Left cardiac atrium (tissue), 4 donors: ENCODE results near the gene CACNA1I. TPM values are rescaled to one million over a fixed set of nuclear protein-coding genes. Genes with fewer than 3 reads are reported as not detected.

ENCODE experiments used
- ATAC-seq, 2 donors: fragments of 200-7000 bp; cut with Tn5 transposase; one replicate each; pipeline ENCODE4 v1.9.1; 2020; ENCODE audit warnings: mild to moderate bottlenecking in 2 of 2, moderate library complexity in 2 of 2
- DNase-seq: peaks from one replicate; pipeline ENCODE4 v3.0.0-alpha.2; 2020
- intact Hi-C, 2 donors: fragments of 100-400 bp; cut with DNase I; formaldehyde crosslinking; loops; one replicate each; pipeline versions ENCODE4 v1.14.1 to v1.15.1; 2022 to 2023
- total RNA-seq, 2 donors: library from RNA; stranded (reverse); fragmentation: NEBNext Ultra II Directional; extraction: Animal tissue kit (Norgen Biotek cat#: 25700); gene quantifications; one replicate each; pipeline ENCODE4 v1.2.1, GENCODE V29; 2021
- donor health status: DM: no; HTN: yes; CAD: no.
- donor health status: DM: no; HTN: yes; CAD: no; lungs with severe emphysema.
- donor health status: DM: yes; HTN: yes; CAD: no.
- donor health status: Dilated cardiomyopathy.

The CACNA1I gene
- total RNA-seq, 2 donors from 2014 or later: 0.03 to 0.06 TPM

DNA sequence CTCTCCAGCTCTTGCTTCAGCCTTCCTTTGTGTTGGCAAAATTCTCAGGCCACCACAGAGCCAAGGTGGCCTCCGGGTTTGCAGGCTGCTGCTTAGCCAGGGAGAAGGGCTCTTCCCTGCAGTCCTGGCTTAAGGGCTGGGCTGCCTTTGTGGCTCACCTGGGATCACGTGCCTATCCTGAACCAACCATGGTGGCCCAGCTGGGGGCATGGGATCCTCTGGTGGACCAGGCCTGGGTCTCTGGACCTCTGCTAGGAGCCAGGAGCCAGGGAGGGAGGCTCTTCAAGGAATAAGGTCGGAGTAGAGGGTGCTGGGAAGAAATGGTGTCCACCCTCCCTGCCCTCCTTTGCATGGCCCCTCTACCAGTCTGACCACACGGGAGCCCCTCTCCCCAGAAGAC lies 43.9 kb downstream of the CACNA1I start:
- intact Hi-C loops: loop anchor here in 1 of 2 donors (10.0 kb wide), 1 partner anchor 60 kb away; no protein-coding TSS in a partner anchor
- DNase-seq (no peak), ATAC-seq (no peak)

DNA sequence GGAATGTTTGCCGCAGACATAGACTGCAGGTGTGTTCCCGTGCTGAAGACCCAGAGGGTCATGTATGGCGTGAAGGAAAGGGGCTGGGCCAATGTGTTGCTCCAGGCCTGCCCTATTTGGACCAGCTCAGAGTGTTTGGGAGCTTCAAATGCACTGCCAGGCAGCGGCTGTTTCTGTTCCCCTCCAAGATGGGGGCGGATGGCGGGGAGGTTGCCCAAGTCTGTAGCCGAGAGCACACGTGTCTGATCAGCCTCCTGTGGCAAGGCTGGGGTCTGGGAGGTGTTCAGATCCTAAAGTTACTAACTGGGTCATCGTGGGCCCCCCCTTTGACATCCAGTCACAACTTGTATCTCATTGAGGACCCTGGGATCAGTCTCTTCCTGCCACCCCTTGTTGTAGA lies 45.5 kb downstream of the CACNA1I start:
- ATAC-seq (no peak), DNase-seq (no peak)
- intact Hi-C loops: loop anchor here in 1 of 2 donors (10.0 kb wide), 1 partner anchor 61 kb away; no protein-coding TSS in a partner anchor

DNA sequence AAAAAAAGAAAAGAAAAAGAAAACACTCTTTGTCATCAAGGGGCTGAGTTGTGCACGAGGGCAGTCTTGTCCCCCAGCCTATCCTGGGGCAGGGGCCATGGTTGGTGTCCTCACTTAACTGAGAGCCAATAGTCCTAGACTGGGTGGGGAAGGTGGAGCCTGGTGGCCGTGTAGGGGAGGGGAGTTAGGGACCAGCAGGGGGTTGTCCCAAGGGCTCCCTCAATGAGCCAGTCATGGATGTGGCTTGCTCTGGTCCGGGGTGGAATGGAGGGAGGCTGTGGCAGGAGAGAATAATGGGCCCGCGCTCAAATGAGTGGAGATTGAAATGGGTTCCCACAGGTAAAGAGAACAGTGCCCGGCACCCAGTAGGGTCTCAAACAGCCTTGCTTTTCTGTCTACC lies 46.2 kb downstream of the CACNA1I start:
- ATAC-seq (no peak), DNase-seq (no peak)
- intact Hi-C loops: loop anchor here in 1 of 2 donors (10.0 kb wide), 1 partner anchor 62 kb away; no protein-coding TSS in a partner anchor

DNA sequence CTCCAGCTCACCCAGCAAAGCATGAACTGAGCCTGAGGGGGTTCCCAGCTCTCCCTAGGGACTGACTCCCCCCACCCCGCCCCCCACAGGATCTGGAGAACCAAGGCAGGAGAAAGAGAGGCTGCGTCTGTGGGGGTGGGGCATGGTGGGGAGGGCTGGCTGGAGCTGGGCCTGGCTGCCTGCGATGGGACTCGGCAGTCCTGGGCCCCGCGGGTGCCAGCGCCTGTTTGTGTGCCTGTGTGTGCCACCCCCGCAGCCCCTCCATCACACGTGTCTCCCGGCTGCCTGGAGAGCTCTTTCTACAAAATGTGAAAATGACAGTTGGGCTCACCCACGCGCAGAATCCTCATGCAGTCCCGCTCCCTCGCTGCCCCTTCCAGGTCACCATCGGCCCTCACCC lies 46.8 kb downstream of the CACNA1I start:
- ATAC-seq (no peak), DNase-seq (no peak)
- intact Hi-C loops: loop anchor here in 1 of 2 donors (10.0 kb wide), 1 partner anchor 63 kb away; no protein-coding TSS in a partner anchor

DNA sequence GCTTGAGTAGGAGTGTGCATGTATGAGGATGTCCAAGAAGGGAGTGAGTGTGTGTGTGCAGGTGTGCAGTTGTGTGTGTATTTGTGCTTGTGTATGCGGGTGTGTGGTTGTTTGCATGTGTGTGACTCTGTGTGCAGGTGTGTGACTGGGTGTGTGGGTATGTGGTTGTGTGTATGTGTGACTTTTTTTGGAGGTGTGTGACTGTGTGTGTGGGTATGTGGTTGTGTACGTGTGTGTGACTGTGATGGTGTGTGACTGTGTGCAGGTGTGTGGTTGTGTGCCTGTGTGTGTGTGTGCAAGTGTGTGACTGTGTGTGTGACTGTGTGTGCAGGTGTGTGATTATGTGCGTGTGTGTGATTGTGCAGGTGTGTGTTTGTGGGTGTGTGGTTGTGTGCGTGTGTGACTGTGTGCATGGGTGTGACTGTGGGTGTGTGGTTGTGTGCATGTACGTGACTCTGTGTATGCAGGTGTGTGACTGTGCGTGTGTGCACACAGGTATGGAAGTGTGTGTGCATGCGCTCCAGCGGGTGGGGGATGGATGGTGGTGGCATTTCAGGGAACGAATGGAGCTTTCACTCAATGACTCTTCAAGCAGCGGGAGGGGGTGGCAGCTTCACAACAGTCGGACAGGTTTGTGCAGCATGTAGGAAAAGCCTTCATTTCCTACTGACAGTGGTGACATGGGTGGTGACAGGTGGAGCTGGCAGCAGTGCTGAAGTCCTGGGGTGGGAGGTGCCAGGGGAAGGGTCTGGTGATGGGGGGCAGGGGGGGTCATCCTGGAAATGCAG lies 47.6 kb downstream of the CACNA1I start:
- ATAC-seq (no peak), DNase-seq (no peak)
- intact Hi-C loops: loop anchor here in 1 of 2 donors (10.0 kb wide), 1 partner anchor 63 kb away; no protein-coding TSS in a partner anchor

DNA sequence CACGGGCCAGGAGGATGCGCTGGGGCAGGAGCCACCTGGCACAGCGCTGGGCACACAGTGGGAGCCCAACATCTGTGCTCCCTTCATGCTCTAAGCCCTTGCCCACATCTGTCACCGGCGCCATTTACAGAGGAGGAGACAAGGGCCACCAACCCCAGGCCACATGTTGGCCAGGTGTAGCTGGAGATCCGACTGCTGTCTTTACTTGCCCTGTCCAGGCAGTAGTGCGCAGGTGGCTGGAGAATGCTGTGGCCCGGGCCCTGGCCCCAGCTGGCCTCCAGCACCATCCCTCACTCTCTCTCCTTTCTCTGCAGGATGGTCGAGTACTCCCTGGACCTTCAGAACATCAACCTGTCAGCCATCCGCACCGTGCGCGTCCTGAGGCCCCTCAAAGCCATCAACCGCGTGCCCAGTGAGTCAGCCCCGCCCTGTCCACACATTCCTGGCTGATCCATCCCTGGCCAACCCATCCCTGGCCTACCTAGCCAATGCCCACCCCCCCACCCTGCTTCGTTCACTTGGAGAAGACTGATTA lies 48.5 kb downstream of the CACNA1I start:
- intact Hi-C loops: loop anchor here in 1 of 2 donors (10.0 kb wide), 1 partner anchor 64 kb away; no protein-coding TSS in a partner anchor
- no peak for DNase-seq
- ATAC-seq: no peak

DNA sequence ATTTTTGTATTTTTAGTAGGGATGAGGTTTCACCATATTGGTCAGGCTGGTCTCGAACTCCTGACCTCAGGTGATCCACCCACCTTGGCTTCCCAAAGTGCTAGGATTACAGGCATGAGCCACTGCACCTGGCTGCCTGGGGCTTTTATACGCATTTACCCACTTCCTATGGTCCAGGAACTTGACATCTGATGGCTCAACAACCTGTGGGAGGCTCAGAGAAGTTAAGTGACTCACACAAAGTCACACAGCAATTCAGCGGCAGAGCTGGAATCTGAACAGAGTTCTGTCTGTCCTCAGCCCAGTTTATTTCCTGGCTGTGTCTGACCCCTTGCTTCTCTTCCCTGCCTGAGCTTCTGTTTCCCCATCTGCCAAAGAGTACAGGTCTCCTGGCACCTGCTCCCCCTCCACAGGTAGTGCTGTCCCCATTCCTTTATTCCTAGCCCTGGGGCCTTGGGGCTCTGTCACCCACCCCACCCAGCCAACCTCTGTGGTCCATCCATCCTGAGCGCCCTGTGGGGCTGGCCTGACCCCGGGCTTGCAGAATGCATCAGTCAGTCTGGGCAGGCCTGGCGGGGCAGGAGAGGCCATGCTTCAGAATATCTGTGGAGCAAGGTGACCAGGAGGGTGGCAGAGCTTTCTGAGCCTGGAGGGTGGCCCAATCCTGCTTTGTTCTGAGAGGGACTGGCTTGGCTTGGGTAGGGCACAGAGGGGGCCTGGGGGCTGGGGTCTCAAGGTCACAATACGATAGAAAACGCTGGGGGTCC lies 50.6 kb downstream of the CACNA1I start:
- no peak for ATAC-seq
- no peak for DNase-seq
- intact Hi-C loops: loop anchor here in 1 of 2 donors (5.0 kb wide), 1 partner anchor 406 kb away; no protein-coding TSS in a partner anchor

DNA sequence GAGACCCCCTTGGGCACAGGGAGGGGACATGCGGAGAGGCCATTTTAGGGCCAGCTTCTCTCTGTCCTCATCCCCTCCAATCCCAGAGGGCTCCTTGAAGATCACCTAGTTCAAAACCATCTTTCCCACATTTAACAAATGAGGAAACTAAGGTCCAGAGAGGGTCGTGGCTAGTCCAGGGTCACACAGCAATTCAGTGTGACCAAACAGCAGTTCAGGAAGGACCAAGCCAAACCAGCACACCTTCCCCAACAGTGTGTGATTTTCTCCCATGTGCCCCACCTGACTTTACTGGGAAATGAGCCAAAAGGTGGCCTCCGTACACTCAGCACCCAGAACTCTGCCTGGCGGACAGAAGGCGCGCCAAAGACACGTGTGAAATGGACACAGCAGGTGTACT lies 51.3 kb downstream of the CACNA1I start:
- intact Hi-C loops: loop anchor here (2.0 to 5.0 kb wide), 2 partner anchors 403 to 405 kb away; no protein-coding TSS in a partner anchor
- DNase-seq: no peak
- ATAC-seq: no peak

DNA sequence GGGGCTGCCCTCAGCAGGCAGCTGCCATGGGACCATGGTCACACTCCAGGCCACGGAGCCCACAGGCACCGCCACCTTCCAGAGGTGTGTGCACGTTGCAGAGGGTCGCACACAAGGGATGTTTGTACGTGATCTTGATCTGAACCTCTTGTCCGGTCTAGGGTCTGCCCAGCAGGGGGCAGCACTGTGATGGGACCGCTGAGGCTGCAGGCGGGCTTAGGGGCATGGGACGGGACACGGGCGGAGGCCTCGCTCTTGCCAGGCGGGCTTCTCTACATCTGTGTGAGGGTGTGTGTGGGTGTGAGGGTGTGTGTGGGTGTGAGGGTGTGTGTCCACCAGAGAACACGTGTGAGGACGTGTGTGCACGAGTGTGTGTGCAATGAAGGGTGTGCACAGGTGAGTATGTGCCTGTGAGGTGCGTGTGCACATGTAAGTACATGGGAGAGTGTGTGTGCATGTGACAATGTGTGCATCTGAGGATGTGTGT lies 52.4 kb downstream of the CACNA1I start:
- DNase-seq: peak; percentile 60
- intact Hi-C loops: loop anchor here (2.0 to 5.0 kb wide), 2 partner anchors 402 to 404 kb away; no protein-coding TSS in a partner anchor

DNA sequence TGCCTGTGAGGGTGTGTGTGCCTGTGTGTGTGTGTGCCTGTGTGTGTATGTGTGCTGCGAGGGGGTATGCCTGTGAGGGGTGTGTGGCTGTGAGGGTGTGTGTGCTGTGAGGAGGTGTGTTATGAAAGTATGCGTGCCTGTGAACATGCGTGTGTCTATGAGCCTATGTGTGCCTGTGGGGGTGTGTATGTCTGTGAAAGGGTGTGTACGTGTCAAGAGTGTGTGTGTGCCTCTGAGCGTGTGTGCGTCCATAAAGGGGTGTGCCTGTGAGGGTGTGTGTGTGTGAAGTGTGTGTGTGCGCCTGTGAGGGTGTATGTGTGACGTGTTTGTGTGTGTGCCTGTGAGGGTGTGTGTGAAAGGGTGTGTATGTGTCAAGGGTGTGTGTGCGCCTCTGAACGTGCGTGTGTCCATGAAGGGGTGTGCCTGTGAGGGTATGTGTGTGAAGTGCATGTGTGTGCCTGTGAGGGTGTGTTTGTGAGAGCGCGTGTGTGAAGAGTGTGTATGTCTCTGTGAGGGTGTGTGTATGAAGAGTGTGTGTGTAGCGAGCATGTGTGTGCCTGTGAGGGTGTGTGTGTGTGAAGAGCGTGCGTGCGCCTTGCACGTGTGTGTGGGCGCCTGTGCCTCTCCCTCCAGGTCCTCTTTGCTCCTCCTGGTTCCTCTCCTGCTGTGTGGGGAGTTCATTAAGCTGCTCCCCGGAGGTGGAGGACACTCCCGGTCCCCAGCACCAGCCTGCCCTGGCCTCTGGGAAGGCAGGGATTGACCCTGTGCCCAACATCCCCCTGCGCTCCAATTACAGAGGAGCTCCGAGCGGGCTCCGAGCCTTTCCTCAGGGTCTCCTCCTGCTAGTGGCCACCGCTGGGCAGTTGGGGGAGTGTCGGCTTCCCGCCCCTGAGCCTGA lies 53.3 kb downstream of the CACNA1I start:
- intact Hi-C loops: loop anchor here (2.0 to 5.0 kb wide), 2 partner anchors 401 to 403 kb away; no protein-coding TSS in a partner anchor
- DNase-seq (no peak), ATAC-seq (peak in 1 of 2 donors; percentile 12)

More for the DNA sequence above, 52.4 kb downstream of the CACNA1I start:
- peak; percentile 50 to 57 for ATAC-seq

DNA sequence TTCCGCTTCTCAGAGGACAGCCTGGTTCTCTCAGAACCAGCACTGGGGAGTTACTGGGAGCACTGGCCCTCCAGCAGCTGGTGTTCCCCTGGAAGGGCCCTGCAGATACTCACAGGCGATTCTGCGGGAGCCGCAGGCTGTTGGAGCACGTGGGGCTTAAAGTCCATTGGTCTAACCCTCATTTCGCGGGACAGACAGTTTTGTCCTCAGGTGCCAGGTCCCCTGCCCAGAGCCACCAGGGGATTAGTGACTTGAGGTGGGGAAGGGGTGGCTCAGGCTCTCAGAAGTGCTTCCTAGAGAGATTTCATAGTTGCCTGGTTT lies 53.9 kb downstream of the CACNA1I start:
- DNase-seq (no peak), ATAC-seq (no peak)

DNA sequence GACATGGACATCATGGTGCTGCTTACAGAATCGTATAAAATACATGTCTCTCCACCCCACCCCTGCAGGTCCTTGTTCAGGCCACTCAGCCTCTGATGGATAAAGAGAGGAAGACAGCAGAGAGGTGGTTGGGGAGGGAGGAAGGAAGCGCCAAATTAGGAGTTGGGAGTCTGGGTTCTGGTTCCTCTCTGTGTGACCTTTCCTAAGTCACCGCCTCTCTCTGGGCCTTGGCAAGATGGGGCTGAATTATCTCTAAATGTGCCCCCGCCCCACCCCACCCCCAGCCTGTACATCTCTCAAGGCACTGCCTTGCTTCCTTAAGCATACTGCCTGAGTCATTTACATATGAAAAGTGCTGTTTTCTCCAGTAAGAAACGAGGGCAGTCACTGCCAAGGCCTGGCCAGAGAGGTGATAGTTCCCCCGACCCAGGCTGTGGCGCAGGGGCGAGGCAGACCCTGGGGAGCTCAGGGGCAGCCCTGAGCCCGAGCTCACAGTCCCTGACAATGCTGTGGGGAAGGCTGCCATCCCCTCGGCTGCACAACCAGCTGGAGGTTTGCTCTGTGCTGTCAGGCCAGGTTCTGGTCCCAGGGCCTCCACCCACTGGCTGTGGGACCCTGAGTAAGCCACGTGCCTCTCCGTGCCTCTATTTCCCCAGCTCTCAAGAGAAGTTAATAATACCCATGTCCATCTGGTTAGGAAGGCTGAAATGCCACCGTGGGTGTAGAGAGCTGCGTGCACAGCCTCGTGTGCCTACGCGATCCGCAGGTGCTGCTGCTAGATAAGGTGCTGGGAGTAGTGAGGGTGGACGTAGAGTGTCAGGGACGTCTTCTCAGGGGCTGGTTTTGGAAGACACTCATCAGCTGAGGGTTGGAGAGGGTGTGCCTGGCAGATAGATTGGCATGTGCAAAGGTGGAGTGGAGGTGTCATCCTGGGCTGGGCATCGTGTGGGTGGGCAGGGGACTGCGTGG lies 55.3 kb downstream of the CACNA1I start:
- intact Hi-C loops: no loop called here
- no peak for ATAC-seq
- DNase-seq: no peak

More for the DNA sequence above, 53.9 kb downstream of the CACNA1I start:
- intact Hi-C loops: loop anchor here in 1 of 2 donors (5.0 kb wide), 1 partner anchor 403 kb away; no protein-coding TSS in a partner anchor

DNA sequence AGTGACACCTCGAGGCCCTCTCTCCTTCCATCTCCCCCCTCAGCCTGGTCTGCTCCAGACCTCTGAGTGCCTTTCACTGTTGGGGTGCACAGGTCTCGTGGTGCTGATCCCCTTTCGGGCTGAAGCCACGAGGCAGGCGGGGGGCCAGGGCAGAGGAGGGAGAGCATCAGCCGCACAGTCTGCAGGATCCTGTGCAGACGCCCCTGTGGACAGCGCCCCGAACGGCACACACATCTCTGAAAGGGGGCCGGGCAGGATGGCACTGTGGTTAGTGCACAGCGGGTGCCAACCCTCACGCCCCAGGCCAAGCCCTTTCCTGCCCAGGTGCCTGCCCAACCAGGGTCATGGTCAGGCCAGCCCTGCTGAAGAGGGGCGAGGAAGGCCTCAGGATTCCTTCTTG lies 56.7 kb downstream of the CACNA1I start:
- no peak for DNase-seq
- intact Hi-C loops: no loop called here
- ATAC-seq: no peak

DNA sequence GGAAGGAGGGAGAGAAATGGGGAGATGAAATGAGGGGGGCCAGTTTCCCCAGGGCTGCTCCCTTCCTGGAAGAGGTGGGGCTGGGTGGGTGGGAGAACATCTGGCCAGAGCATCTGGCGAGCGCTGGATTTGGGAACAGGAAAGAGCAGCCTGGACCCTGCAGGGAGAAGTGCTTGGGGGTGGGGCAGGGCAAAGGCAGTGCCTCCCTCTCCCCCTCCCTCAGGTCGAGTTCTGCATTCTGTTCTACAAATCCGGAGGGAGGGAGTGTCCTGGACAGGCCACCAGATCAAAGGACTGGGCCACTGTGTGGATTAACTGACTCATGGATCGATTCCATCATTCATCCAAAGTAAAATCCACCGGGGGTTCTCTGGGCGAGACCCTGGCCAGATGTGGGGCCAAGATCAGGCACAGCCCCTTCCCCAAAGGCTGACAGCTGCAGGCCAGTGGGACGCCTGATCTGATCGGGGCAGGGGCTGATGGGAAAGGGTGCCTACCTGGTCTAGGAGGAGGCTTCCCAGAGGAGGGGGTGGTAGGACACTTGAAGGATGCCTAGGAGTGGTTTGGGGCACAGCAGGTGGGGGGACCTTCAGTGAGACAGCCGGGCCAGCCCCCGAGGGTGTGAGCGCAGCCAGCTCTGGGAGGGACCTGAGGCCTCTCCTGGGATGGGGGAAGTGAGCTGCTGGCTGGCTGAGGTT lies 57.5 kb downstream of the CACNA1I start:
- ATAC-seq (no peak), DNase-seq (no peak)
- intact Hi-C loops: no loop called here

DNA sequence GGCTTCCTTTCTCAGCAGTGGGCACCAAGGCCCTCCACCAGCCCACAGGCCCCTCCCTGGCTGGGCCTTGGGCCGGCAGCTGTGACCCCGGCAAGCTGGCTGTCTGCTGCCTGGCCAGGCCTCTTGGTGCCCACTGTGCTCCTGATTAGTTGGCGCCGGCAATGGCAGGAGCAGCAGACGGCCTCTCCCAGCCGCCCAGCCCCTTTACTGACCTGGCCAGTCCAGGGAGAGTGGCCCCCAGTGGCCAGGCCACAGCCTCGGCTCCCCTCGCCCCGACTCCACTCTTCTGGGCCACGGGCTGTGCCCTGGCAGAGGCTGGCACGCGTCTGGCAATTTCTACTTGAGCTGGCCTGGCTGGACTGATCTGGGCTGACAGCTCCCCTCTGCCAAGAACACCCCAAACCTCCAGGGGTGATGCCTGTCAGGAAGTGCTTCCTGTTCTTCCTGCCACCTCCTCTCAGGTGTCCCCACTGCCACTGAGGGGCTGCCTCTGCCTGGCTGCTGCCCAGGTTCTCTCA lies 58.1 kb downstream of the CACNA1I start:
- intact Hi-C loops: no loop called here
- DNase-seq (no peak), ATAC-seq (no peak)

DNA sequence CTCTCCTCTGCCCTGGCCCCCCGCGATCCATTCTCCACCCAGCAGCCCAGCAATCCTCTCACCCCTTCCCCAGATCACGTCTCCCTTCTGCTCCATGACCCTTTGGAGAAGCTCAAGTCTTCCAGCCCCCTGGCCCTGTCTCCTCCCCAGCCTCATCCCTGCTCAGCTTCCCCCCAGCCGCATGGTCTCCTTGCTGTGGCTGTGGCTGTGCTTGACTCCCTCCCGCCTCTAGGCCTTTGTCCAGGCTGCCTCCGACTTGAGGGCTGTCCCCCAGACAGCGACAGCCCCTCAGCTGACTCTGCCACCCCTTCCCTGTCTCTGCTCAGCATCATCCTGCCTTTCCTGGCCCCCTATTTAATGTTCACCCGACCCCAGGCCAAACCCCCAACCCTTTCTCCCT lies 59.3 kb downstream of the CACNA1I start:
- intact Hi-C loops: no loop called here
- no peak for DNase-seq
- no peak for ATAC-seq
